ENCODE results near the gene PRG3.

PRG3 gene

DNA sequence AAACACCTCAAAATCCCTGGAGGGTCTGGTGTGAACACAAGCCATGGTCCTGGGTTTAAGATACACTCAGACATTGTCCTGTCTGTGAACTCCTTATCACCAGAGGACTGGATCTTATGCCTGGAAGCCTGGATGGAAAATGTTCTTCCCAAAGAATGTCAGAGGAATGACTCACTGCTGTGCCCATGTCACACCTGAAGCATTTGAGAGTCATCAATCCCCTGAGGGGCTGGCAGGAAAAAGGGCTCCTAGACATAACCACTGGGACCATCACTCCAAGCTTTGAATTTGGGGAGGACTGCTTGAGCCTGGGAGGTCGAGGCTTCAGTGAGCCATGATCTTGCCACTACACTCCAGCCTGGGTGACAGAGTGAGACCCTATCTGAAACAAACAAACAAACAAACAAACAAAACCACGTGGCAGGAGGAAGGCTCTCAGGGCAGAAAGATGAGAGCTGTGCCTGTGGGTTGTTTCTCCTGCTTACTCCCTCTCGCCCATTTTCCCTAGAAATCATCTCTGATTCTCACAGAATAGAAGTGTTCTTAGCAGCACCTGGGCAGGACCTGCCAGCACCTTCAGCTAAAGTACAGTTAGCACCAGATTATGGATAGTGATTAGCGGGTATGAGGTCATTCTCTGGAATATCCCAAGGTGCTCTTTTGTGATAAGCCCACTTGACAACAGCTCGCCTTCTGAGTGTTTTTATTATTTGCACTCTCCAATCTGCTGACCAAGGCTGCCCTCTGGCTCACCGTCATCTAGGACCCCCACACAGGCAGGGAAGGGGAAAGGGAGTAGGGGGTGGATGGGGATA, 21.4 kb upstream of the PRG3 start:
- TF ChIP-seq ZNF274 (IDR thresholded peaks at IDR 0.05; ENCODE audit: low read depth, low read length): no peak
- no peak overlapping the region for H3K4me3 ChIP-seq (ENCODE audit: low read length)

DNA sequence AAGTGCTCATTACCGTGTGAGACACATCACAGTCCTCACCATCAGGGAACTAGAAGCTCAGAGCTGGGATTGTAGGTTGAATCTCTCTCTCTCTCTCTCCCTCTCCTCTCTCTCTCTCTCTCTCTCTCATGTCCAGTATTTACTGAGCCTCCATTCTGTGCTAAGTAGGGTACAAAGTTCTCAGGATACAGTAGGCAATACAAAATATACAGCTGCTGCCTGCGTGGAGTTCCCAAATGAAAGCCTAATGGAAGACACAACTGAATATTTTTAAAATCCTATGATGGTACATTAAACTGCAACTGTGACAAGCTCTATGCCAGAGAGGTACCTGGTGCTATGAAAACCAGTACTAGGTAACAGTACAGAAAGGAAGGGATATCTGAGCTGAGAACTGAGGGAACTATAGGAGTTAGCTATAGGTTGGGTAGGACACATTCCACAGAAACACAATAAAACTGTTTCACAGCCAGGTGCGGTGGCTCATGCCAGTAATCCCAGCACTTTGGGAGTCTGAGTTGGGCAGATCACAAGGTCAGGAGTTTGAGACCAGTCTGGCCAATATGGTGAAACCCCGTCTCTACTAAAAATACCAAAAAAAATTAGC, 19.1 kb upstream of the PRG3 start:
- H3K4me3 ChIP-seq (ENCODE audit: low read length): no peak overlapping the region
- no peak for TF ChIP-seq ZNF274 (IDR thresholded peaks at IDR 0.05; ENCODE audit: low read depth, low read length)

DNA sequence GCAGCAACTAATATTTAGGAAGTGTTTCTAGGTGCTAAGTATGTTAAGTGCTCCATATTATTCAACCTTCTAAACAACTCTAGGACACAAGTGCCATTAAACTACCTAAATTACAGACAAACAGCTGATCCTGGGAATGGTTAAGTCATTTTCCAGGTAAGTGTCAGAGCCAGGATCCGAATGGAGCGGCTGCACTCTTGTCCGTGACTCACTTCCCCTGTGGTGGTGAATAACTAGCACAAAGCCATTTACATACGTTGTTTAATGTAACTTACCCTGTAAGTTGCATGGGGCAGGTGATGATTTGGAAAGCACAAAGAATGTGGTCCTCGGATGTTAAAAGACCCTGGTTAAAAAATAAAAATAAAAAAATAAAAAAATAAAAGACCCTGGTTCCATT, 18.3 kb upstream of the PRG3 start:
- H3K4me3 ChIP-seq (ENCODE audit: low read length): no peak overlapping the region

DNA sequence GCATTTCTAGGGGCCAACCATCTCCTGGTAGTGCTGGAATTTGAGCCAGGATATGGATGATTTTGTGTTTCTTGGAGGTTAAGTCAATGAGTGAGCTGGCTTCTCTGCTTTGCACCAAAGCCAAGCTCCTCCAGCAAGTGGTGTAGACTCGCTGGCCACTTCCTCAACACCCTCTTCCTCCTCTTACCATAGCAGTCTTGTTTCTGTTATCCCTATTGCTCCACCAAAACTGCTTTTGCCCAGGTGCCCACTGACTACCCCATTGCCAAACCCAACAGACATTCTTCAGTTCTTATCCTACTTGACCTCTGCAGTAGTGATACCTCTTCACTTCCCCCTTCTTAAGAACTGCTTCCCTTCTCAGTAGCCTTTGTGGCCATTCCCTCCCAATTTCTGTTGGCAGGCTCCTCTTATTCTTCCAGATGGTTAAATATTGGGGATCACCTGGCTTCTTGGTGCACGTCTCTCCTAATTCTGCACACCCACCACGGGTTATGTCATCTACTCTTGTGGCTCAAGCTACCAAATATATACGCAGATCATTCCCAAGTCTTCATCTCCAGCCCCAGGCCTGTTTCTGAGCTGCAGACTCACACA, 16.5 kb upstream of the PRG3 start:
- H3K4me3 ChIP-seq (ENCODE audit: low read length): no peak overlapping the region
- TF ChIP-seq ZNF274 (IDR thresholded peaks at IDR 0.05; ENCODE audit: low read depth, low read length): no peak

More for the DNA sequence above, 18.3 kb upstream of the PRG3 start:
- TF ChIP-seq ZNF274 (IDR thresholded peaks at IDR 0.05; ENCODE audit: low read depth, low read length): no peak

DNA sequence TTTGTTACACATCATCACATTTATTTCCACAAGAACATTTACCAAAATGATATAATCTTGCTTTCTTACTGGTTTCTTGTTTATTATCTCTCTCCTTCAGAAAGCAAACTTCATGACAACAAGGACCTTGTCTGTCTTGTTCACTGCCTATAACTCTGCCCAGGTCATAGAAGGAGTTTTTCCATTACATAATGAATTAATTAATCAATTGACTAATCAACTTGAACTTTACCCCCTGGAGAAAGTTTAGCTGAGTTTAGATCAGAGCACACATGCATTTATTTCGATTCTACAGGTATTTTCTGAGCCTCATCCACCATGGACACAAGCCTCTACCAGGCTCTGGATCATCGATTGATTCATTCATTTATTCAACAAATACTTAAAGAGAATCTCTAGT, 15.8 kb upstream of the PRG3 start:
- no peak overlapping the region for H3K4me3 ChIP-seq (ENCODE audit: low read length)
- no peak for TF ChIP-seq ZNF274 (IDR thresholded peaks at IDR 0.05; ENCODE audit: low read depth, low read length)

DNA sequence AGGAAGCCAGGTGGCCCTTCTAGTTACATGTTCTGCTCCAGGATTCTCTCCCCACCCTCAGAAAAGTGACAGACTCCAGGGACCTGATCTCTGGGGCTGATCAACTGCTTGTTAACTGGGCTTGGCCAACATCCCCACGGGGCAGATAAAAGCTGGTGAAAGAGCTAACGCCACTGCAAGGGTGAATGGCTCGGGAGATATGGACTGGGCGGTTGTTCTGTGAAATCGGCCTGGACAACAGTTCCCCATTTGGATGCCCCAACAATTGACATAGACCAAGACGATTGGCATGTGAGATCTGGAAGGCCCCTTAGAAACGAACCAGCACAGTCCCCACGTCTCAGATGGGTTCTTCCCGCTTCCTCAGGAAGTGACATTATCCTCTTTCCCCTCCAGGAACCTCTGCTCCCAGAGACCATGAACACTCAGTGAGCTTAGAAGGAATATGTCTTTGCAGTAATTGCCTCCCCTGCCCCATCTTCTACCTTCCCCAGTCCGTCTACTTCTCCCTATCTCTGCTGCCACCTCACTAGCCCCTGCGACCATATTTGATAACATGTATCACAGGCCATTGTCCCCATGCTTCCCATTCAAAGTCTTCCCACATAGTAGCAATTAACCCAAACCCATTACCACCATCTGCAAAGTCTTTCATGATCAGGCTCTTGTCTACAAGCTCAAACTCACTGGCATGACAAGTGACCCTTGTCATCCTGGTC, 15.1 kb upstream of the PRG3 start:
- no peak for TF ChIP-seq ZNF274 (IDR thresholded peaks at IDR 0.05; ENCODE audit: low read depth, low read length)
- H3K4me3 ChIP-seq (ENCODE audit: low read length): no peak overlapping the region

DNA sequence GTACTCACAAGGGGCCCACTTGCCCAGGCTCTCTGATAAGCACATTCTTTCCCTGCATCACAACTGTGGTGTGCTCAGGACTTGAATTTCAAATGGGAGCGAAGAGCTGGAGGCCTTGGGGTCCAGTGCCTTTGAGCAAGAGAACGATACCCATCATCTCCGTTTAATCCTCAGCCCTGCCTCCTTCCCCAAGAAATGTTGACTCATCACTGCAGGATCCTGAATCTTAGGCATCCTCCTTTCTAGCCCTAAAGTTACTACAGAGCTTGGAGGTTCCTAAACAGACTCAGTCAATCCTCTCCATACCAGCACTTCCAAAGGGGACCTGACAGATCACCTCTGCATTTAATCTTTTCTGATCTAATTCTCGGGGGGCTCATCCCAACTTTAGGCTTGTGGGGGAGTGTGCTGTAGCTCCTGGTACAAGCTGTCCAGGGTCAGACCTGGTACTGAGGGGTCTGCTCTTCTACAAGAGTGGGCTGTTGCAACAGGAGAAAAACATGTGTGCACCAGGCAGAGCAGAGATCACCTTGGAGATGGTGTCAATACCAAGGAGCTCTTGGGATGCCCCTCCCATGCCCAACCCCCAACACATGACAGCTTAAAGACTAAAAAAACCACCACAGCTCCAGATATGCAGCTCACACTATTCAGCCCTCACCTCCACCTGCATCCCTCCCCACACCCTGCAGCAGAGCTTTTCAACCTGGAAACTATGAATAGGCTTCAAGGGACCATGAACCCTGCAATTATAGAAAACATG, 13.4 kb upstream of the PRG3 start:
- no peak for TF ChIP-seq ZNF274 (IDR thresholded peaks at IDR 0.05; ENCODE audit: low read depth, low read length)
- no peak overlapping the region for H3K4me3 ChIP-seq (ENCODE audit: low read length)

DNA sequence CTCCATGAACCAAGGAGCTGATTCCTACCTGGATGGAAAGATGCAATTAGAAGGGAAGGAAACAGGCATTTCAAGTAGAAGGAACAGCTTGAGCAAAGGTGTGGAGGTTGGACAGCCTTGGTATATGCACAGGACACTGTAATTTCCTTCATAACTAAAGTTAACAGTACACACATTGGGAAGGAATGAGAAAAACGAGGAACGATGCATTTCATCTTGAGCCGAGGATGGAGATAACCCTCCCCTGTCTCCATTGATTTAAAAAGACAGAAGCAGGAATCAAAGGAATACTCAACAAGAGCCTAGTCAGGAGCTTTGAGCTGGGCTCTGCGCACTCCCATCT, 11.8 kb upstream of the PRG3 start:
- H3K4me3 ChIP-seq (ENCODE audit: low read length): no peak overlapping the region
- TF ChIP-seq ZNF274 (IDR thresholded peaks at IDR 0.05; ENCODE audit: low read depth, low read length): no peak

DNA sequence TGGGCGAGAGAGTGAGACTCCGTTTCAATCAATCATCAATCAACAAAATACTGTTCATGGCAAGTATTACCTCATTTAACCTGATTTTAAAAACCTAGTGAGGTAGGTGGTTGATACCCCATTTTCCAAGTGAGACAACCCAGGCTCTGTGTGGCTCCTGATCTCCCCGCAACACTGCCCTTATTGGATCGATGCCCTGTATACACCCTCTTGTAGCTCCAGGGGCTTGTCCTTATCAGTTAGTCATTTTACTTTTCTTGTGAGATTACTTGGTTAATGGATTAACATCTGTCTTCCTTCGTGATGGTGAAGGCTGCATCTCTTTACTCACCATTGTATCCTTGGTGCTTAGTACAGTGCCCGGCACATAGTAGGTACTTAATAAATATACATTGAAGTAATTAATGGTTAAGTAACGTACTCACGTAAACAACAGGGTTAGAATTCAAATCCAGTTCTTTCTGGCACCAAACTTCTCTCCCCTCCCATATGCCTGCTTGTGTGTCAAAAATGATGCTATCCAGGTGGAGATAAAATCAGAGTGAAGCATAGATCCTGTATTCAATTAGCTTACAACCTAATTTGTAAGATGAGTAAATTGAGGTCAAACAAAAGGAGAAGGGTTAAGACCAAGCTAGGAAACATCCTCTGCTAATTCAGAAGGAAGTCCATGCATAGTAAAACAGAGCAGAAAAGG, 11.3 kb upstream of the PRG3 start:
- no peak for TF ChIP-seq ZNF274 (IDR thresholded peaks at IDR 0.05; ENCODE audit: low read depth, low read length)
- no peak overlapping the region for H3K4me3 ChIP-seq (ENCODE audit: low read length)

DNA sequence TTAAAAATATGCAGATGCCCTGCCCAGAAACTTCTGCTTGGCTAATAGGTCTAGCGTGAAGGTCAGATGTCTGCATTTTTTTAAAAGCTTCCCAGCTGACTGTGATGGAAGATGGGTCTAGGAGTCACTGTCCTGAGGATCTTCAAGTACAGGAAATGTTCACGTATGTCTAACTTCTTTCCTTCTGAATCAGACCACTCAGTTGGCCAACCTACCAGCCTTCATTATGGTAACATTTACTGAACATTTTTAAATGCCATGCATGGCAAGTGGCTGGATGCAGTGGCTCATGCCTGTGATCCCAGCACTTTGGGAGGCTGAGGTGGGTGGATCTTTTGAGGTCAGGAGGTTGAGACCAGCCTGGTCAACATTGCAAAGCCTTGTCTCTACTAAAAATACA, 10.6 kb upstream of the PRG3 start:
- H3K4me3 ChIP-seq (ENCODE audit: low read length): no peak overlapping the region
- TF ChIP-seq ZNF274 (IDR thresholded peaks at IDR 0.05; ENCODE audit: low read depth, low read length): no peak

DNA sequence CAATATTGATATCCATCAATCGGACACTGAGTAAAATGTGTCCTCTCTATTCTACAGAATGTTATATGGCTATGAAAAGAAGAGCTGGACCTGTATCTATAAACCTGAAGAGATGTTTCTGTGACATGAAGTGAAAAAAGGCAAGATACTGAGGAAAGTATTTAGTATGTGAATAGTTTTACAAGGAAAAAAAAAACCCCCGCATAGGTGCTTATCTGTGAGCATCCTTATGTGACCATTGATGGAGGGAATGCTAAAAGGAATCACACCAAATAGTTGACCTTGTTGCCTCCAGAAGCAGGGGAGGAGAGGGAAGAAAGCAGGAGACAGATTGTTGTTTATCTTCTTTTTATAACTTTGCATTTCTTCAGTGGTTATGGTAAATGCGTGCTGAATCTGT, 10.2 kb upstream of the PRG3 start:
- TF ChIP-seq ZNF274 (IDR thresholded peaks at IDR 0.05; ENCODE audit: low read depth, low read length): no peak
- H3K4me3 ChIP-seq (ENCODE audit: low read length): no peak overlapping the region

DNA sequence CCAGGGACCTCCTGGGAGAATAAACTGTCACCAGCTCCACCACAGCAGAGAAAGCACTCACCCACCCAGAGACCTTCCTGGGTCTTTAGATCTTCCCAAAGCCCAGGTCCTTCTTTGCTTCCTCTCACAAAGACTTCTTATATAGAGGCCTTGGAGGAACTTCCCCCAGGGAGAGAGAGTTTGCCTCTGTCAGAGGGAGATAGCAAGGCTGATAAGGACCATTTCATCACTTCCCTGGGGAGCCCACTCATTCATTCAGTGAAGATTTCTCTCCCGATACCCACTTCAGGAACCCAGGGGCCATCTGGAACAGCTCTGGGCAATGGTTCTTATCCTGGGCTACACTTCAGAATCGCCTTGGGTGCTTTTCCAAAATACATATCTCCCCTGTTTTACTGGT, 9.6 kb upstream of the PRG3 start, which contains the start of gene PRG2:
Gene PRG2 (minus strand): TSS at position 116 of the 400 bp plus-strand sequence. CDS start 706 bp downstream, outside the sequence.
- no peak for TF ChIP-seq ZNF274 (IDR thresholded peaks at IDR 0.05; ENCODE audit: low read depth, low read length)
- no peak within 1 kb of the TSS for H3K4me3 ChIP-seq (ENCODE audit: low read length)

DNA sequence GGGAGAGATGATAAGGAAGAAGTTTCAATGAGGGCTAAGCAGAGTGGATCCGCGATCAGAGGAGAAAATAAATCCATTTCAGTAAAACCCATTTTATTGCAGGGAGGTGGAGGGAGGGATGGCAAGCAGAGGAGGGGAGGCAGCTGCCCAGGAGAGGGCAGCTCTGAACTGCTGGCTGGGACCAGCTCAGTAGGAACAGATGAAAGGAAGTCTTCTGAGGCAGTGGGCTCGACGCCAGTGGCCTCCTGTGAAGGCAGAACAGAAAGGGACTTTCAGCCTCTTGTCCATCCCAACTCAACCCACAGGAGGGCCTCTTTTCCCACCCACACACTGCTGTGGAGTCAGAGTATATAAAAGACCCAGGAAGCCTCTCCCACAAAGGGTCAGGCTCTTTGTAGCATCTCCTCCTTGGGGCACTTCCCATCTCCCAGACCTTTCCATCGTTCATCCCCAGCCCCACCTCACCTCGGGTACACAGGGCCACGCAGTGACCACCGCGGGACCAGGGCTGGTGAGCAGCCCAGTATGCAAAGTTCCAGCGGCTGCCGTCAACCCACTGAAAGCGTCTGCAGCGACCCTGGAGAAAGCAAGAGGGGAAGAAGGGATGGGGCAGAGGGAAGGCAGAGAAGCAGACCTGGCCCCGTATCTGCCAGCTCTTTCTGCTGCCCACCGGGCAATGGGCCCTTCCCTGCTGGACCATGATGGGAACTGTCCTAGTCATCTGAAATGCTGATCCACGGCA, 6.5 kb upstream of the PRG3 start:
- no peak for TF ChIP-seq ZNF274 (IDR thresholded peaks at IDR 0.05; ENCODE audit: low read depth, low read length)
- H3K4me3 ChIP-seq (ENCODE audit: low read length): no peak overlapping the region
